HG02981 (cell line): ENCODE measurements around the gene TMEM62.
"Not testable (repeated sequence)": the region's sequence is repeated elsewhere in the genome, so short reads cannot be mapped to it uniquely, and the experiment has no call there.

ENCODE experiments used
- ATAC-seq: cut with Tn5 transposase; IDR thresholded peaks from one replicate; pipeline ENCODE4 v1.9.1; 2021; ENCODE audit warnings: mild to moderate bottlenecking, moderate library complexity; ENCODE audit not compliant: unreplicated experiment

The TMEM62 gene

GRCh38 chr15:43169888-43170287, 36.5 kb downstream of the TMEM62 start:
- no peak for ATAC-seq

DNA sequence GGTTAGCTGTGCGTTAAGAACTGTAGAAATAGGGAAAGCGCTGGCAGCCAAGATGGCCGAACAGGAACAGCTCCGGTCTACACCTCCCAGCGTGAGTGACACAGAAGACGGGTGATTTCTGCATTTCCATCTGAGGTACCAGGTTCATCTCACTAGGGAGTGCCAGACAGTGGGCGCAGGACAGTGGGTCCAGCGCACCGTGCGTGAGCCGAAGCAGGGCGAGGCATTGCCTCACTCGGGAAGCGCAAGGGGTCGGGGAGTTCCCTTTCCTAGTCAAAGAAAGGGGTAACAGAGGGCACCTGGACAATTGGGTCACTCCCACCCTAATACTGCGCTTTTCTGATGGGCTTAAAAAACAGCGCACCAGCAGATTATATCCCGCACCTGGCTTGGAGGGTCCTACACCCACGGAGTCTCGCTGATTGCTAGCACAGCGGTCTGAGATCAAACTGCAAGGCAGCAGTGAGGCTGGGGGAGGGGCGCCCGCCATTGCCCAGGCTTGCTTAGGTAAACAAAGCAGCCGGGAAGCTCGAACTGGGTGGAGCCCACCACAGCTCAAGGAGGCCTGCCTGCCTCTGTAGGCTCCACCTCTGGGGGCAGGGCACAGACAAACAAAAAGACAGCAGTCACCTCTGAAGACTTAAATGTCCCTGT, 42.4 kb downstream of the TMEM62 start:
- not testable (repeated sequence) for ATAC-seq

DNA sequence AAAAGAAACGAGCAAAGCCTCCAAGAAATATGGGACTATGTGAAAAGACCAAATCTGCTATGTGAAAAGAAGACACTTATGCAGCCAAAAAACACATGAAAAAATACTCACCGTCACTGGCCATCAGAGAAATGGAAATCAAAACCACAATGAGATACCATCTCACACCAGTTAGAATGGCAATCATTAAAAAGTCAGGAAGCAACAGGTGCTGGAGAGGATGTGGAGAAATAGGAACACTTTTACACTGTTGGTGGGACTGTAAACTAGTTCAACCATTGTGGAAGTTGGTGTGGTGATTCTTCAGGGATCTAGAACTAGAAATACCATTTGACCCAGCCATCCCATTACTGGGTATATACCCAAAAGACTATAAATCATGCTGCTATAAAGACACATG, 43.8 kb downstream of the TMEM62 start:
- ATAC-seq = not testable (repeated sequence)

DNA sequence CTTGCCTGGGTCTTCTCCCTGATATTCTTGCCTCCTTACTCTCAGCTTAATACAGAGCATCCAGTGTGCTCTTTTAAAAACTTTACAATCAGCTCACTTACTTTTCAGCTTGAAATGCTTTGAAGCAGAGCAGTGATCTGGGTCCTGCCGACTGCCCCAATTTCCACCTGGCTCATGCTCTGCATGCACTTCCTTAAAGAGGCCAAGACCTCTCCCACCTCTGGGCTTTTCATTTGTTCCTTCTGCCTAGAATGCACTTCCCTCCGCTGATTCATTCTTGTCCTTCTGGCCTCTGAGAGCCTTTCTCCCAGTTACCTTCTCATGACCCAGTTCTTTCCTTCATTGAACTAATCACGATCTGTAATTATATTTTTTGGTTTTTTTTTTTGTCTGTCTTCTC, 49.9 kb downstream of the TMEM62 start:
- no peak for ATAC-seq

GRCh38 chr15:43184407-43185124, 51.2 kb downstream of the TMEM62 start:
- ATAC-seq = no peak

DNA sequence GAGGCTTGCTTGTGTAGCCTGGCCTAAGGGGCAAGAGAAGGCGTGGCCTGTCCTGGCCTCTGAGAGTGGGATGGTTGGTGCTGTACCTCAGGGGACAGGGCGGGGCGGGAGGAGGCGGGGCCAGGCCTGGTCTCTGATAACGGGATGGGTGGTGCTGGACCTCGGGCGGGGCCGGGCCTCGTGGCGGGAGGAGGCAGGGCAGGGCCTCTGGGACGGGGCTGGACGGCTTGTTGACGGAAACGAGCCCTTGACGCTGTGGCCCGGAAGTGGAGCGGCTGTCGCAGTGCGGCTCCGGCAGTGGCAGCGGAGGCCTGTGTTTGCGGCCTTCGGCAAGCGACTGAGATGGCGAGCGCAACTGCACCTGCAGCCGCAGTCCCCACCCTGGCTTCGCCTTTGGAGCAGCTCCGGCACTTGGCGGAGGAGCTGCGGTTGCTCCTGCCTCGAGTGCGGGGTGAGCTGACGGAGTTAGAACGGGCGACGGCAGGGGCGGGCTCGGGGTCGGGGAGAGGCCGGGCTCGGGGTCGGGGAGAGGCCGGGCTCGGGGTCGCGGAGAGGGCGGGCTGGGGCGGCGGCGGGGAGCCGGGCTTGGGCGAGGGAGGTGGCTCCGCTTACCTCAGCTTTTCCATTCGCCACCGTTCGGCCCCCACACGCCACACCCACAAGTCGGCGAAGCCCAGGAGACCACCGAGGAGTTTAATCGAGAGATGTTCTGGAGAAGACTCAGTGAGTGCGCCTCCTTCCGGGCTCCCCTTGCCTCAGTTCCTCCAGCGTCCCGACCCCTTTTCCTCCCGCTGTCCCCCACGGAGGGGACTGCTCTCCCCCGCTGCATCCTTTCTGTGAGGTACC, 52.0 kb downstream of the TMEM62 start, which contains the start of gene CCNDBP1:
TSS of gene CCNDBP1 (plus strand) at position 247 of the 846 bp plus-strand sequence. CDS start at position 343, 96 bp downstream.
- ATAC-seq = peak; percentile 93

- ATAC-seq = no peak
Observed at GRCh38 chr15:43186003-43186353, 52.6 kb downstream of the TMEM62 start.

GRCh38 chr15:43187544-43188155, 54.3 kb downstream of the TMEM62 start:
- no peak for ATAC-seq

- no peak for ATAC-seq
Observed at GRCh38 chr15:43189296-43189695, 55.9 kb downstream of the TMEM62 start.

DNA sequence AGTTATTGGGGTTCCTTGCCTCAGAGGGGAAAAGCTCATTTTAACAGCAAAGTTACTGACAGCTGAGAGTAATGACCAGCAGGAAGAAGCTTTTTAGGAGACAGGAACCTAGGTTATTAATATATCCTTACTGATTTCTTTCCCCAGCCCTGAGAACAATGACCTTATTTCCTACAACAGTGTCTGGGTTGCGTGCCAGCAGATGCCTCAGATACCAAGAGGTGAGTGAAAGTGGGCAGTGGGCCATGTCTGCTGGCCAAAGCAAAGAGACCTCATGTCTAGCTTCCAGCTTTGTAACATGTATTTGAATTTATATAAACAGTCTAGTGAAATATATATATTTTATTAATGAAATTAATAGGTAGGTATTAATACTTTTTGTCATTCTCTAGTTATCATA, 56.8 kb downstream of the TMEM62 start:
- no peak for ATAC-seq

GRCh38 chr15:43193710-43194109, 60.3 kb downstream of the TMEM62 start:
- ATAC-seq = no peak

GRCh38 chr15:43194795-43195194, 61.4 kb downstream of the TMEM62 start:
- no peak for ATAC-seq

DNA sequence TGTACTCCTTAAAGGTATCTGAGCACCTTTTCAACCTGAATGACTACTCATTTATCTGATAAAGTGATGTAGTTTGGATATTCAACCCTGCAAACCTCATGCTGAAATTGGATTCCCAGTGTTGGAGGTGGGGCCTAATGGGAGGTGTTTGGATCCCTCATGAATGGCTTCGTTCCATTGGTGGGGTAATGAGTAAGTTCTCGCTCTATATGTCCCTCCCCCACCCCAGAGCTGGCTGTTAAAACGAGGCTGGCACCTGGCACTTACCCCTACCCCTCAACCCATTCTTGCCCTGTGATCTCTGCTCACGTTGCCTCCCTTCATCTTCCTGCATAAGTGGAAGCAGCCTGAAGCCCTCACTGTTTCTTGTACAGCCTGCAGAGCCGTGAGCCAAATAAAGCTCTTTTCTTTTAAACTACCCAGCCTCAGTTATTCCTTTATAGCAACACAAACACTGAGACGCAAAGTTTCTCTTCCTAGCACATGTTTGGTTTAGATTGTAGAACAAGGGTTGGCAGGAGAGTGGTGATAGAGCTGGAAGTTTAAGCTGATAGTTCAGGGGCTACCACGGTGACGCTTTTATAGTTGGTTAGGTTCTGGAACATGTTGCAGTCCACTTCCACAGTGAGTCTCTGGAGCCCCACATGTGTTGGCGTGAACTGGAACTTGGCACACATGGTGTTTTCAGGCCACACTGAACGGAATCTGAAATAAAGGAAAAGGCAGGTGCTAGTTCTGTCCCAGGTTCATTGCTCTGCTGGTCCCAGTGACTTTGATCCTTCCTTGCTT, 63.6 kb downstream of the TMEM62 start:
- no peak for ATAC-seq

DNA sequence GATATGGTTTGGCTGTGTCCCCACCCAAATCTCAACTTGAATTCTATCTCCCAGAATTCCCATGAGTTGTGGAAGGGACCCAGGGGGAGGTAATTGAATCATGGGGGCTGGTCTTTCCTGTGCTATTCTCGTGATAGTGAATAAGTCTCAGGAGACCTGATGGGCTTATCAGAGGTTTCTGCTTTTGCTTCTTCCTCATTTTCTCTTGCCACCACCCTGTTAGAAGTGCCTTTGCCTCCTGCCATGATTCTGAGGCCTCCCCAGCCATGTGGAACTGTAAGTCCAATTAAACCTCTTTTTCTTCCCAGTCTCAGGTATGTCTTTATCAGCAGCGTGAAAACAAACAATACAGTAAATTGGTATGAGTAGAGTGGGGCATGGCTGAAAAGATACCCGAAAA, 64.4 kb downstream of the TMEM62 start:
- ATAC-seq = not testable (repeated sequence)

- ATAC-seq = not testable (repeated sequence)
Observed at GRCh38 chr15:43198556-43198955, 65.2 kb downstream of the TMEM62 start.

GRCh38 chr15:43198992-43199391, 65.6 kb downstream of the TMEM62 start:
- no peak for ATAC-seq

- ATAC-seq = no peak
Observed at GRCh38 chr15:43199945-43200488, 66.6 kb downstream of the TMEM62 start.

- ATAC-seq = no peak
Observed at GRCh38 chr15:43204016-43204901, 70.9 kb downstream of the TMEM62 start.

GRCh38 chr15:43206054-43206453, 72.7 kb downstream of the TMEM62 start:
- ATAC-seq = no peak
